Measurements from ENCODE around the gene DMBT1. TPM values are rescaled to one million over a fixed set of nuclear protein-coding genes. Genes with fewer than 3 reads are reported as not detected.

DMBT1 gene
- total RNA-seq, 1 donor from 2014 or later = not detected

GRCh38 chr10:122671355-122671754 lies 110.8 kb downstream of the DMBT1 start:
- no peak overlapping the region for H3K27ac Mint-ChIP-seq (ENCODE audit: unreplicated experiment)
- no peaks in the 10 kb centered on the region for H3K4me1 Mint-ChIP-seq (ENCODE audit: low read depth, unreplicated experiment)
- DNase-seq (ENCODE audit: low read depth) = no peak
- no peaks in the 10 kb centered on the region for H3K36me3 Mint-ChIP-seq (ENCODE audit: low read depth, unreplicated experiment)
- H3K27me3 Mint-ChIP-seq (ENCODE audit: low read depth, unreplicated experiment) = peaks cover 44% of the 10 kb centered on the region
- H2AFZ ChIP-seq (ENCODE audit: low read depth, low read length) = no peak overlapping the region
- no peak overlapping the region for H3K4me3 ChIP-seq (ENCODE audit: insufficient read depth, low read depth, low read length)
- no peak for FAIRE-seq
- TF ChIP-seq EZH2 (IDR thresholded peaks at IDR 0.05; ENCODE audit: insufficient read depth, low read length) (no peak), CTCF (IDR thresholded peaks at IDR 0.05; ENCODE audit: insufficient read depth, low read depth, low read length) (no peak)
- H3K4me3 Mint-ChIP-seq (ENCODE audit: unreplicated experiment) = no peak overlapping the region
- no peaks in the 10 kb centered on the region for H3K36me3 ChIP-seq (ENCODE audit: insufficient read depth, low read length)
- H3K4me1 ChIP-seq (ENCODE audit: insufficient read depth, low read length) = no peaks in the 10 kb centered on the region
- H3K79me2 ChIP-seq (ENCODE audit: insufficient read depth, low read length) = no peaks in the 10 kb centered on the region
- no peak overlapping the region for H3K9ac ChIP-seq (ENCODE audit: low read length)
- no peaks in the 10 kb centered on the region for H3K9me3 Mint-ChIP-seq (ENCODE audit: unreplicated experiment)
- no peak overlapping the region for H3K4me2 ChIP-seq (ENCODE audit: low read length)
- H3K9me3 ChIP-seq (ENCODE audit: insufficient read depth, low read depth, low read length) = no peaks in the 10 kb centered on the region
- H4K20me1 ChIP-seq (ENCODE audit: insufficient read depth, low read length) = no peaks in the 10 kb centered on the region
- no peaks in the 10 kb centered on the region for H3K27me3 ChIP-seq (ENCODE audit: insufficient read depth, low read length)
- no peak overlapping the region for H3K27ac ChIP-seq (ENCODE audit: low read depth, low read length)

- Mint-ChIP-seq H3K27me3 (ENCODE audit: low read depth, unreplicated experiment) (peaks cover 50% of the 10 kb centered on the region), H3K27ac (ENCODE audit: unreplicated experiment) (no peak overlapping the region), H3K36me3 (ENCODE audit: low read depth, unreplicated experiment) (no peaks in the 10 kb centered on the region), H3K9me3 (ENCODE audit: unreplicated experiment) (no peaks in the 10 kb centered on the region), H3K4me3 (ENCODE audit: unreplicated experiment) (no peak overlapping the region), H3K4me1 (ENCODE audit: low read depth, unreplicated experiment) (no peaks in the 10 kb centered on the region)
- no peak for TF ChIP-seq EZH2 (IDR thresholded peaks at IDR 0.05; ENCODE audit: insufficient read depth, low read length)
- TF ChIP-seq CTCF (IDR thresholded peaks at IDR 0.05; ENCODE audit: insufficient read depth, low read depth, low read length) = no peak
- no peak overlapping the region for H3K4me3 ChIP-seq (ENCODE audit: insufficient read depth, low read depth, low read length)
- no peaks in the 10 kb centered on the region for H3K9me3 ChIP-seq (ENCODE audit: insufficient read depth, low read depth, low read length)
- no peaks in the 10 kb centered on the region for H4K20me1 ChIP-seq (ENCODE audit: insufficient read depth, low read length)
- no peaks in the 10 kb centered on the region for H3K4me1 ChIP-seq (ENCODE audit: insufficient read depth, low read length)
- H3K27me3 ChIP-seq (ENCODE audit: insufficient read depth, low read length) = no peaks in the 10 kb centered on the region
- H3K36me3 ChIP-seq (ENCODE audit: insufficient read depth, low read length) = no peaks in the 10 kb centered on the region
- H3K9ac ChIP-seq (ENCODE audit: low read length) = no peak overlapping the region
- no peak overlapping the region for H3K27ac ChIP-seq (ENCODE audit: low read depth, low read length)
- FAIRE-seq (no peak), DNase-seq (ENCODE audit: low read depth) (no peak)
- H2AFZ ChIP-seq (ENCODE audit: low read depth, low read length) = no peak overlapping the region
- H3K79me2 ChIP-seq (ENCODE audit: insufficient read depth, low read length) = no peaks in the 10 kb centered on the region
- no peak overlapping the region for H3K4me2 ChIP-seq (ENCODE audit: low read length)
These were observed 112.1 kb downstream of the DMBT1 start for GRCh38 chr10:122672655-122673054.

- Histone ChIP-seq H3K27ac (ENCODE audit: low read depth, low read length) (no peak overlapping the region), H3K4me2 (ENCODE audit: low read length) (no peak overlapping the region), H3K4me3 (ENCODE audit: insufficient read depth, low read depth, low read length) (no peak overlapping the region), H3K36me3 (ENCODE audit: insufficient read depth, low read length) (no peaks in the 10 kb centered on the region), H3K27me3 (ENCODE audit: insufficient read depth, low read length) (no peaks in the 10 kb centered on the region), H4K20me1 (ENCODE audit: insufficient read depth, low read length) (no peaks in the 10 kb centered on the region), H3K9me3 (ENCODE audit: insufficient read depth, low read depth, low read length) (no peaks in the 10 kb centered on the region), H3K4me1 (ENCODE audit: insufficient read depth, low read length) (no peaks in the 10 kb centered on the region), H3K79me2 (ENCODE audit: insufficient read depth, low read length) (no peaks in the 10 kb centered on the region), H2AFZ (ENCODE audit: low read depth, low read length) (no peak overlapping the region), H3K9ac (ENCODE audit: low read length) (no peak overlapping the region)
- H3K4me1 Mint-ChIP-seq (ENCODE audit: low read depth, unreplicated experiment) = peaks cover 4% of the 10 kb centered on the region
- DNase-seq (ENCODE audit: low read depth) = no peak
- H3K27ac Mint-ChIP-seq (ENCODE audit: unreplicated experiment) = no peak overlapping the region
- H3K36me3 Mint-ChIP-seq (ENCODE audit: low read depth, unreplicated experiment) = no peaks in the 10 kb centered on the region
- no peak for FAIRE-seq
- TF ChIP-seq CTCF (IDR thresholded peaks at IDR 0.05; ENCODE audit: insufficient read depth, low read depth, low read length) = no peak
- no peak for TF ChIP-seq EZH2 (IDR thresholded peaks at IDR 0.05; ENCODE audit: insufficient read depth, low read length)
- H3K27me3 Mint-ChIP-seq (ENCODE audit: low read depth, unreplicated experiment) = peaks cover 47% of the 10 kb centered on the region
- H3K9me3 Mint-ChIP-seq (ENCODE audit: unreplicated experiment) = no peaks in the 10 kb centered on the region
- H3K4me3 Mint-ChIP-seq (ENCODE audit: unreplicated experiment) = no peak overlapping the region
These were observed 112.7 kb downstream of the DMBT1 start for GRCh38 chr10:122673269-122673668.
